Right atrium auricular region (tissue), 2 donors: ENCODE results near the gene FOXL1. TPM values are rescaled to one million over a fixed set of nuclear protein-coding genes. Genes with fewer than 3 reads are reported as not detected.

ENCODE experiments used
- DNase-seq: peaks from one replicate; pipeline ENCODE4 v3.0.0-alpha.2; 2019; ENCODE audit warnings: low spot score
- H3K27ac ChIP-seq, 2 donors: fragments of 200-600 bp; sonication (generic); 1 replicate in 1 of 2; 2 replicates in 1 of 2; pipeline ENCODE4 v1.5.1; 2016 to 2019
- H3K27me3 ChIP-seq, 2 donors: fragments of 200-600 bp; sonication (generic); one replicate each; pipeline versions ENCODE4 v1.5.1 to v1.6.0; 2017 to 2019
- H3K36me3 ChIP-seq: fragments of 200-600 bp; sonication (generic); one replicate; pipeline ENCODE4 v1.5.1; 2016
- H3K4me1 ChIP-seq, 2 donors: fragments of 200-600 bp; sonication (generic); one replicate each; pipeline versions ENCODE4 v1.5.1 to v1.6.0; 2017 to 2019
- H3K4me3 ChIP-seq, 2 donors: fragments of 200-600 bp; sonication (generic); 1 replicate in 1 of 2; 2 replicates in 1 of 2; pipeline ENCODE4 v1.5.1; 2017 to 2019; ENCODE audit warnings: mild to moderate bottlenecking in 1 of 2, moderate library complexity in 1 of 2
- H3K9me3 ChIP-seq, 2 donors: fragments of 200-600 bp; sonication (generic); one replicate each; pipeline ENCODE4 v1.5.1; 2019
- total RNA-seq, 2 donors: library from RNA; depleted of rRNA; stranded (reverse); fragments of >200 nt; gene quantifications; one replicate each; pipeline ENCODE4 v1.1.0, GENCODE V29; 2016
- TF ChIP-seq, protein P1 (sequence below), 2 donors: fragments of 200-600 bp; sonication (generic); IDR thresholded peaks; one replicate each; pipeline ENCODE4 v1.5.1; 2019; ENCODE audit warnings: antibody characterized with exemption in 2 of 2

Gene FOXL1
- total RNA-seq, 2 donors from 2014 or later = 0.85 to 1.3 TPM

DNA sequence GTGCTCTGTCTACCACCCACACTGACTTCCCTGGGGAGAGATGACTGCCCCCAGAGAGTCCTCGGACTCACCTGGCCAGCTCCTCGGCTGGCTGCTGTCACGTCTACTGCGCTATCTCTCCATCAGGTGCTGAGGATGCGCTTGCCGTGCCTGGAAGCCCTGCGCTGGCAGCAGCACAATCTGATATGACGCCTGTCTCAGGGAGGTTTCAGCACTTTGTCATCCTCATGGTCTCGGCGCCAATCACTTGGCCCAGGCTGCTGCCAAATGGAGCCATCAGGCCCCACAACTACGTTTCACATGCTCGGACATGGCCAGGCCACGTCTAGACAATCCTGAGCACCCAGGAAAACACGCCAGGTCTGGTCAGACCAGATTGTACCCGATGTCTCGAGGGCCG lies 46.7 kb downstream of the FOXL1 start:
- no peak for DNase-seq
- Histone ChIP-seq H3K9me3 (no peaks in the 10 kb centered on the region), H3K27me3 (no peaks in the 10 kb centered on the region), H3K4me3 (no peak overlapping the region), H3K4me1 (no peaks in the 10 kb centered on the region), H3K27ac (no peak overlapping the region), H3K36me3 (no peaks in the 10 kb centered on the region)
- TF ChIP-seq, protein P1, sequence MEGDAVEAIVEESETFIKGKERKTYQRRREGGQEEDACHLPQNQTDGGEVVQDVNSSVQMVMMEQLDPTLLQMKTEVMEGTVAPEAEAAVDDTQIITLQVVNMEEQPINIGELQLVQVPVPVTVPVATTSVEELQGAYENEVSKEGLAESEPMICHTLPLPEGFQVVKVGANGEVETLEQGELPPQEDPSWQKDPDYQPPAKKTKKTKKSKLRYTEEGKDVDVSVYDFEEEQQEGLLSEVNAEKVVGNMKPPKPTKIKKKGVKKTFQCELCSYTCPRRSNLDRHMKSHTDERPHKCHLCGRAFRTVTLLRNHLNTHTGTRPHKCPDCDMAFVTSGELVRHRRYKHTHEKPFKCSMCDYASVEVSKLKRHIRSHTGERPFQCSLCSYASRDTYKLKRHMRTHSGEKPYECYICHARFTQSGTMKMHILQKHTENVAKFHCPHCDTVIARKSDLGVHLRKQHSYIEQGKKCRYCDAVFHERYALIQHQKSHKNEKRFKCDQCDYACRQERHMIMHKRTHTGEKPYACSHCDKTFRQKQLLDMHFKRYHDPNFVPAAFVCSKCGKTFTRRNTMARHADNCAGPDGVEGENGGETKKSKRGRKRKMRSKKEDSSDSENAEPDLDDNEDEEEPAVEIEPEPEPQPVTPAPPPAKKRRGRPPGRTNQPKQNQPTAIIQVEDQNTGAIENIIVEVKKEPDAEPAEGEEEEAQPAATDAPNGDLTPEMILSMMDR (IDR thresholded peaks at IDR 0.05) = no peak

DNA sequence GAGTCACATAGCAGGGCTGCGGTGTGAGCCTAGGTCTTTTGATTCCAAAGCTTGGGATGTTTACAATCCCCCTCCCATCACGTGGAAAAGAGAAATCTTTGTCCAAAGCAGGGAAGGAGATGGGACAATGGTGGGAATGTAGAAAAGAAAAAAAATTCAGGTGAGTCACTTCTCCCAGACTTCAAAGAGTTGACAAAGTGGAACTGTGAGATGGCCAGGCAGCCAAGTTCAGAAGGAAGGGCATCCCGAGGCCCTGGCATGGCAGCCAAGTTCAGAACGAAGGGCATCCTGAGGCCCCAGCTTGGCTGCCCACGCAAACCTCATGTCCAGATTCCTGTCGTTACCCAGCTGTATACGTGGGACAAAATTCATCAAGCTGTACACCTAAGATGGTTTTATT lies 47.5 kb downstream of the FOXL1 start:
- H3K4me3 ChIP-seq = no peak overlapping the region
- no peaks in the 10 kb centered on the region for H3K4me1 ChIP-seq
- no peaks in the 10 kb centered on the region for H3K27me3 ChIP-seq
- no peak for DNase-seq
- H3K36me3 ChIP-seq = no peaks in the 10 kb centered on the region
- H3K9me3 ChIP-seq = no peaks in the 10 kb centered on the region
- TF ChIP-seq, protein P1 (IDR thresholded peaks at IDR 0.05) = no peak
- H3K27ac ChIP-seq = peak overlapping the region in 1 of 2 donors; percentile 38

DNA sequence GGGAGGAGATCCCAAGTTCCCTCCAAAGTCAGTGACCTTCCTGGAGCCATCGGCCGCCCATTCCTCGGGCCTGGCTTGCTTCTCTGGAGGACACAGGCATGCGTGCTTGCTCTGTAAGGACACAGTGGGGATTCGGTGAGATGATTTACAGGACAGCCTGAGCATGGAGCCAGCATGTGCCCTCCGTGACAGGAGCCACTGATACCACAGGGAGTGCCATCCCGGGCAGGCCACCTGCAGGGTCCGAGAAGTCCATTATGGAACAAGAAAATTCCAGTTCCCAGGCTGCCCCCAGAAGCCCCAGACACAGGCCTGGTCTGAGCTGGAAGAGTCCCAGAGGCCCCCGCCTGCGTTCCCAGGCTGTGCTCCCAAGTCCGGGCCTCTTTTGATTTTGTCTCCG lies 47.9 kb downstream of the FOXL1 start:
- H3K27me3 ChIP-seq = no peaks in the 10 kb centered on the region
- no peaks in the 10 kb centered on the region for H3K36me3 ChIP-seq
- H3K4me1 ChIP-seq = no peaks in the 10 kb centered on the region
- no peak overlapping the region for H3K4me3 ChIP-seq
- no peak for DNase-seq
- TF ChIP-seq, protein P1 (IDR thresholded peaks at IDR 0.05) = no peak
- peak overlapping the region; percentile 16 to 38 for H3K27ac ChIP-seq
- H3K9me3 ChIP-seq = no peaks in the 10 kb centered on the region

DNA sequence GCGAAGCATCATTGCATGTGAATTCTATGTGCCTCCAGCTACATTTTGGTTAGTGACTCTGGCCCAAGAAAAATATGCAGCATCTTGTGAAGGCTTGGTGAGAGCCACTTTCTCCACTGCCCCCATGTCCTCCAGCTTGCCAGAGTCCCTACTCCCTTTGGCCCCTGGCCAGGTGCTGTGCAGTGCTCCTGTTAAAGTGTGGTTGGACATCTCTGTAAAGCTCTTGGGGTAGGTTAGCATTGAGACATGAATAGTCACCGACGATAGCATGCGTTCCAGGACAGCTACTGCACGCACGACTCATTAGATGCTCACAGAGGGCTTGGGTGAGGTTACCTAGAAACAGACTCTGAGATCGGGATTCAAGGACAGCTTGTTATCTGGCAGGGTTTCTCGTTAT lies 48.6 kb downstream of the FOXL1 start:
- H3K4me3 ChIP-seq = no peak overlapping the region
- TF ChIP-seq, protein P1 (IDR thresholded peaks at IDR 0.05) = no peak
- H3K9me3 ChIP-seq = no peaks in the 10 kb centered on the region
- peak overlapping the region in 1 of 2 donors; percentile 38 for H3K27ac ChIP-seq
- H3K36me3 ChIP-seq = no peaks in the 10 kb centered on the region
- no peaks in the 10 kb centered on the region for H3K4me1 ChIP-seq
- H3K27me3 ChIP-seq = no peaks in the 10 kb centered on the region
- no peak for DNase-seq

DNA sequence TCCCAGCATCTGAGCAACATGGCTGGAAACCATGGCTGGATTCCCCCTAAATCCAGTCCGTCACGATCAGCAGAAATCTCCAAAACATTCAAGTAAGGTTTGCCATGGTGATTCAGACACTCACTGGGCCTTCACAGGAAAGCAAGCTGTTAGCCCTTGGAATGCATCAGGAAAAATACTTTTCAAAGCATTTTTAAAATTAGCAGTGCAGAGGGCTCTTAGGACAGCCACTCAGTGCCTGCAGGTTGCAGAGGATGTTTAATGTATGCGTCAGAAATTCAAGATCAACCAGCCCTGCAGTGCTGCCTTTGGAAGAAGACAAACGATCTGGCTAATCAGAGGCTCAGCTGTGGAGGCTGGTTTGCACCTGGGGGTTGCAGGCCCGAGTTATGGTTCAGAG lies 50.3 kb downstream of the FOXL1 start:
- Histone ChIP-seq H3K27me3 (no peaks in the 10 kb centered on the region), H3K9me3 (no peaks in the 10 kb centered on the region), H3K4me1 (no peaks in the 10 kb centered on the region), H3K36me3 (no peaks in the 10 kb centered on the region), H3K4me3 (no peak overlapping the region), H3K27ac (no peak overlapping the region)
- DNase-seq = no peak
- TF ChIP-seq, protein P1 (IDR thresholded peaks at IDR 0.05) = no peak

DNA sequence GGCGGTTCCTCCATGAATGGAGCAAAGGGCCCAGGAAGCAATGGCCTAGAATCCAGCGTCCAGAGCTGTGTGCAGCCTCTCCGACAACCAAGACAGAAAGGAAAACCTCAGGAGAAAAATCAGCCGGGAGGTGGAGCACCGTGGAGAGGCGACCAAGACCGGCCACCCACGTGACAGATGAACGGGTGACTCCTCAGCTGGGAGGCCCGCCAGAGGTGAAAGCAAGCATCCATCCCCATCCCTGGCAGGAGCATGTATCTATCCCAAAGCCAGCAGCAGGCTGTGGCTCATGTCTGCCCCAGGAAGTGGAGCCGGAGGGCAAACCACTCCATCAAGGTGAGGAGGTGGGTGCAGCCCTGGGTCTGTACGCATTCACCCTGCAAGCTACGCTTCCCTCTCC lies 52.1 kb downstream of the FOXL1 start:
- no peak for DNase-seq
- TF ChIP-seq, protein P1 (IDR thresholded peaks at IDR 0.05) = no peak
- Histone ChIP-seq H3K27me3 (no peaks in the 10 kb centered on the region), H3K4me3 (no peak overlapping the region), H3K4me1 (peaks cover 0 to 4% of the 10 kb centered on the region in 2 donors), H3K27ac (no peak overlapping the region), H3K36me3 (no peaks in the 10 kb centered on the region), H3K9me3 (no peaks in the 10 kb centered on the region)
